HG02852 (cell line): ENCODE results near the gene ZNF384.

Experiments used
- ATAC-seq: cut with Tn5 transposase; IDR thresholded peaks from one replicate; pipeline ENCODE4 v1.9.1; 2021; ENCODE audit warnings: mild to moderate bottlenecking, moderate library complexity; ENCODE audit not compliant: unreplicated experiment

The ZNF384 gene

GRCh38 chr12:6626654-6627283 is 62.4 kb downstream of the ZNF384 start:
- ATAC-seq = no peak

- no peak for ATAC-seq
These were observed 68.3 kb downstream of the ZNF384 start for GRCh38 chr12:6620885-6621274.

GRCh38 chr12:6620137-6620884 is 68.9 kb downstream of the ZNF384 start:
- ATAC-seq = no peak

GRCh38 chr12:6618483-6619225 is 70.5 kb downstream of the ZNF384 start:
- no peak for ATAC-seq
